GM18951 (cell line): ENCODE data around the gene ASF1B.
A peak's percentile ranks its signal among the peaks of the same experiment; 100 is the strongest.

Source experiments
- POLR2A ChIP-seq: IDR thresholded peaks from 4 replicates; pipeline ENCODE4 v1.6.1; 2011; ENCODE audit warnings: mild to moderate bottlenecking; ENCODE audit not compliant: insufficient read length, insufficient read depth; ENCODE audit errors: extremely low read depth
- in situ Hi-C: fragments of 300-500 bp; cut with MboI; formaldehyde crosslinking; loops from one replicate; pipeline ENCODE4 v1.12.0; 2022; ENCODE audit warnings: low sequenced_read_pairs, mixed read lengths, inconsistent platforms; ENCODE audit not compliant: unreplicated experiment

Gene ASF1B

DNA sequence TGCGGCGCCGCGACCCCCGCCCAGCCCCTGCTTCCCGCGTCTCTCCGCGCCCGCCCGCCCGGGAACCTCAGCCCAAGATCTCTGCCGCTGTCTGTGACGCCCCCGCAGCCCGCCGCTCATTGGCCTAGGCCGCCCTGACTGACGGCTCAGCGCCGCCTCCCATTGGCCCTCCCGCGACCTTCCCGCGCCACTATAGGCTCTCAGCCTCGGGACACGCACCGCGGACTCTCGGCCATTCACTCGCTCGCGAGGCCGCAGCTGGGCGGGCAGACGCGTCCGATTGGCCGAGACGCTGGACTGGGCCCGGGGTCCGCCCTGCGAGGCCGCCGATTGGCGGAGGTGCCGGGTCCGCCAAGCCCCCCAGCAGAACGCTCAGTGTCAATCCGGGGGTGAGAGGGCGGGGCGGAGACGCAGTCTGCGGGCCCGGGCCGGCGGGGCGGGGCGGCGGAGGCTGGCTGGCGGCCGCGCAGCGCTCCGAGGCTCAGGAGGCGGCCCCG lies 18.7 kb downstream of the ASF1B start, which contains the start of gene PRKACA:
PRKACA (minus strand) TSS at position 95 of the 497 bp plus-strand sequence. CDS start 215 bp downstream, outside the sequence.
- in situ Hi-C loops = no loop called here
- TF ChIP-seq POLR2A = peak; percentile 4

DNA sequence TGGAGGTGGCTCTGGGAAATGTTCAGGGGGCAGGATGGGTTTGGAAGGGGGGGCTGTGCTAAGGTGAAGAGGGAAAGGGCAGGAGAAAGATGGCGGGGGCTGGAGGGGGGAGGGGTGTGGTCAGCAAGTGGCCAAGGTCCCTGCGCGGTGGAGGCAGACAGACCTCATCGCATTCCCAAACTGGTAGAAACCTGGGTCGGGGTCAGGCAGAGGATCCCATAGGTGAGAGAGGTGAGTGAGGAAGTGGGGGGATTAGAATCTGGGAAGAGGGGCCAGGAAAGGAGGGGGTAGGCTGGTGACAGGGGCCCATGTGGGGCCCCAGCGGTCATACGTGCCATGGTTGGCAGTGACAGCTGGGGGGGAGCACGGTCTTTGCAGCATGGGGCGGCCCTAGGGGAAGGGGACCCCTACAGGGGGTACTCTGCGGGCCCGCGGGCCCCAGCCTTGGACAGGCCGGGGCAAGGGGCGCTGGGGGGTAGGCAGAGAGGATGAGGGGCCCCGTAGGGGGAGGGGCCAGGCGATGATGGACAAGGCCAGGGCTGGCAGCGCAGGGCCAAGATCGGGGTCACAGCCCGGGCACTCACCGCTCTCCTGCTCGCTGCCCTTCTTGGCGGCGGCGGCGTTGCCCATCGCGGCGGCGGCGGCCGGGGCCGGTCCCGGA lies 19.3 kb downstream of the ASF1B start:
- in situ Hi-C loops = no loop called here
- TF ChIP-seq POLR2A = no peak

DNA sequence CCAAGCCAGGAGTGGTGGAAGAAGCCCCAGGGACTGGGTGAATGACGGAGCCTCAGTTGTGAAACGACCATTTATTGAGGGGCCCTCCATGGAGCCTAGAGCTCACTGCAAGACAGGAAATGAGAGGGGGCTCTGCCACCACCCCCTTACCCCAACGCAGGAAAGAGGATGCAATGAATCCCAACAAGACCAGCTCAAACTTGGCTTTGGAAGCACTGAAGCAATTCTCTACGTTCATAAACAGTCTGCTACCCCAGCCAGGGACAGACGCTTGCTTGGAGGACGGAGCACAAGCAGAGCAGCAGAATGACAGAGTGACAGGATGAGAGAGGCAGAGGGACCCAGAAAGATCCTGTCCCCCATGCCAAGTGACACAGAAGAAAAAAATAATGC lies 19.9 kb downstream of the ASF1B start:
- in situ Hi-C loops = no loop called here
- no peak for TF ChIP-seq POLR2A

DNA sequence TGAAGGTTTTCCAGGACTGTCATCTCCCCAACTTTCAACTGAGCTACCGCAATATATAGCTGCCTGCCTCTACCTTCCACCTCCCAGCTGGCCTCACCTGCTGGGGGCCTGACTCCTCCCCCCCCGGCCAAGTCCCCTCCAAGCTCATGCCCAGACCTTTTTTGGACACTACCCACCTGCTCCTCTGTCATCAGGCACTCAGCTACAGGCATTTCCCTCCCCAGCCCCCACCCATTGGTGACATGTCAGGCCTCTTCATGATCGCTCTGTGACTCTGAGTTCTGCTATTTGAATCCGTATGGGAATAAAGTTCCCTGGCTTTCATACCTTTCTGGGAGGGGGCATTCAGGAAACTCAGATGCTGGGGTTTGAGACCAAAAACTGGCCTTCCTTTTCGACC lies 20.6 kb downstream of the ASF1B start:
- in situ Hi-C loops = no loop called here
- TF ChIP-seq POLR2A = no peak

DNA sequence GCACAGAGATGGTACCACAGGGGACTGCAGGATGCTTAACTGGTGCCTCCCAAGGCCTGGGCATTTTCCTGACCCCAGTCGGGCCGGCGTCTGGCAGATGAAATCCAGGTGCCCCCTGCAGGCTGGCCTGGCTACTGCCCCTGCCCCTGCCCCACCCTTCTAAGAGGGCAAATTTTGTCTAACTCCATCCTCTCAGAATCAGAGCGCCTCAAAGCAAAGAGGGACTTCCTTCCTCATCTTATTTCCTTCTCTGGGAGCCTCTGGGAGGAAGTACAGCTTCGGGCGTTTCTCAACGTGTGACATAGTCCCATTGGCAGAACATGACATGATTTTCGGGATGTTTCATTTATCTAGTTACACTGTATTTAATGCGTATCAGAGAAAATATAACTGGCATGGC lies 21.5 kb downstream of the ASF1B start:
- in situ Hi-C loops = no loop called here
- TF ChIP-seq POLR2A = no peak

DNA sequence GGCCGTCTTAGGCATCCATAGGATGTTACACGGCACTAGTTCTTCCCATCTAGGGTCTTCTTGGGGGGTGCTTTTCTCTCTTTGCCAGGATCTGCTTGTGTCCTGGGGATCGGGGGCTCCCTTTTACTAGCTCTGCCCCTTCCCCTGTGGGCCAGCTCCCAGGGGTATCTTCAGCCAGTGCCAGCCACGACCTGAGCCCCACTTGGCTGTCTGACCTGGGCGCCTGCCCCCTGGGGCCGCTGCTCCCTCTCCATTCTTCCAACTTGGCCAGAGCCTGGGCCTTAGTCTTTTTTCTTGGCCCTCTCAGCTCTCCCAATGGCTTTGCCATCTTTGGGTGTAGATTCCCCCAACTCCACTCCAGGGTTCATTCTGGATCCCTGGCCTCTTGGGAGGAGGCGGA lies 21.9 kb downstream of the ASF1B start:
- in situ Hi-C loops = no loop called here

DNA sequence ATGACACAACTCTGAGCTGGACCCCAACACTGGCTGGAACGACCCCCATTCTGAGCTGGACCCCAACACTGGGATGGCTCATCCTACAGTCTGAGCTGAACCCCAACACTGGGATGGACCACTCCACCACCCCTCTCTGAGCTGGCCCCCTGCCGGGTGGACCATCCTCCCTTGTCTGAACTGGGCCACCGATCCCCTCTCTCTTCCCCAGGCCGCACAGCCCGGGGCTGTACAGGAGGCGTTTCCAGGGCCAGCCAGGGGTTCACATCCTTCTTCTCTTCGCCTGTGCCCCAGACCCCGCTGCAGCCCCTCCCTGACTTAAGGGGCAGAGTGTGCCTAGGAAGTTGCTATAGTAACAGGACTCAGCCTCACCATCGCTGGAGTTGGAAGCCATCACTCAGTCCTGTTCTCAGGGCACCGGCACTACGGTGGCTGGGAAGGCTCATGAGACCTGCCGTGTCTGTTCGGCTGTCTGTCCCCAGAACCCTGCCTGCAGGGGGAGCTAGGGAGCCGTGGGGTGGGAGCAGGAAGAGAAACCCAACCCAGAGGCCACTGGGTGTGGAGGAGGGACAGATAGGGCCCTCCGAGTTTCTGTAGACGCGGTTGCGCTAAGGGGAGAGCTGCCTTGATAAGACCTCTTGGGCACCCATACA lies 22.5 kb downstream of the ASF1B start:
- TF ChIP-seq POLR2A = no peak
- in situ Hi-C loops = no loop called here

More for the DNA sequence above, 21.9 kb downstream of the ASF1B start:
- TF ChIP-seq POLR2A = no peak

DNA sequence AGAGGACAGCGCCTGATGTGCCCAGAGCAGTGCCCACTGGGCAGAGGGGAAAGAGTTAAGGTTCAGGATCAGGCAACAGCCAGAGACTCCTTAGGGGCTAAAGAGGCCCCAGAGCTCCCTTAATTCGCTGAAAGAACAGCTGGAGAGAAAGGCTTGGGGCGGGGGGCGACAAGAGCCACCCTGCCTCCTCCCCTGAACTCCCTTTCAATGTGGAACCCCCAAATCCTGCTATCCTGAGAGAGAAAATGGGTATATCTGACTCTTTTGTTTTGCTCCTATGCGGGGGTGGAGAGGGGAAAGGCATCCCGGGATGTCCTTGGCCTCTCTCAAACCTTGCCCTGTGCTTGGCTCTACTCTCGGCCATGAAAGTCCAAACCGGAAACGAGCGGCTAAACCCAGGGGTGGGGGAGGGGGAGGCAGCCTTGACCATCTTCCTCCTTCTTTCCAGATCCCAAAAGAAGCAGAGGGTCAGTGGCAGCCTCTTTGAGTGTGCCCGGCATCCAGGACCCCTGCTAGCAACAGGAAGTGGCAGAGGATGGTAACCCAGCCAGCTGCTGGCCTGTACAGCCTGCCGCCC lies 23.5 kb downstream of the ASF1B start:
- in situ Hi-C loops = no loop called here
- no peak for TF ChIP-seq POLR2A

DNA sequence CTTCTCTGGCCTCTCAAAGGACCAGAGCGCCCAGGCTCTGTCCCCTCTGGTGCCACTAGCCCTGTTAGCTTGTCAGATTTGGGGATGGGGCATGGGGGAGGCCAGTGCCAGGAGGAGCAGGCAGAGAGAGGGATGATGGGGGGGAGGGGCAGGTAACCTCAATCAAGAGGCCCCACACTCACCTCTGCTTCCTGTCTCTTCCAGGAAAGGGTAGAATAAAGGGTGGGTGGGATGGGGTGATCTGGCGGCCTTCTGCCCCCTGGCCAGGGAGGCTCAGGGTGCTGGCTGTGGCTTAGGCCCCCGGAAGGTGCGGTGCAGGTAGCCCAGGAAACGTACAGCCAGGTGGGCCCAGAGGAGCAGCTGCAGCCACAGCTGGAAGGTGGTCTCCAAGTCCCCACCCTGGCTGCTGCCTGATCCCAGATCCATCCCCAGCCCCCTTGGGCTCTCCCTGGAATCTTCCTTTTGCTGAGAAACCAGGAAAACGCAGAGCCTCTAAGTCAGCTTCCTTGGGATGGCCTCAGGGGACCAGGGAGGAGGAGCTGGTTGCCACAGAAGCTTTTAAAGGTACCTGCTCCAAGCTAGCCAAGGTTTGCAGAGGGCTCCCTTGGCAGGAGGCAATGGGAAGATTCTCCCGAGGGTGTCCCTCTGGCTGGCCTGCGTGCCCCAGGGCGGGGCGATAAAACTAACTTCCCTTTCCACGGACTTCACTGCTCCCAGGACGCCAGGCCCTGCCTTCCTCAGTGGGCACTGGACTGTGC lies 24.2 kb downstream of the ASF1B start:
- no peak for TF ChIP-seq POLR2A
- in situ Hi-C loops = no loop called here

DNA sequence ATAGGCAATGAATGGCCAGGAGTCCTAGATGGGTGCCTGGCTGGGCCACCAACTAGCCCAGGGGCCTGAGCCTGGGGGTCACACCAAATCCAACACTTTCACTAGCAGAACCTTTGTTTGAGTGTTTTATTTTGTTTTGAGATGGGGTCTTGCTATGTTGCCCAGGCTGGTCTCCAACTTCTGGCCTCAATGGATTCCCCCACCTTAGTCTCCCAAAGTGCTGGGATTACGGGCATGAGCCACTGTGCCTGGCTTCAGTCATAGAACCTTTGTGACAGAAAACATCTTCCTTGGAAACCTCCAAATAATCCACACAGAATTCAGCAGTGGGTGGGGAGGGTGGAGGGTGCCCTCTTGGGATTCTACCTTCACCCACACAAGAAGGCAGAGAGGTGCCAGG lies 24.9 kb downstream of the ASF1B start:
- TF ChIP-seq POLR2A = no peak

DNA sequence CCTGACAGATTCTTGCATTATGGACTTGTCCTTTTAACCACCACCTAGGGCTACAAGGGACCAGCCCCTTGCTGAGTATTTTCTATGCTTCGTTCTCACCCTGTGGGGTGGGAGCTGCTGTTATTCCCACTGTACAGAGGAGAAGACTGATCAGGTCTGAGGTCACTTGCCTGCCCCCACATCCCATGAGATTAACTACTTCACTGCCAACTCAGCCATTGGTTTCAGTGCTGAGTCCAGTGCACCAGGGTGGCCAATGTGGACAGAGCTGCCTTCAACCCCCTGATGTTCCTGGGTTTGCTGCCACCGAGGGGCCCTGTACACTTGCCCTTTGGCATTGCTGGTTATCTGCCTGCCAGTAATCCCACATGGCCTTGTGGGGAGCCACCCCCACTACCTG lies 25.7 kb downstream of the ASF1B start:
- TF ChIP-seq POLR2A = no peak
- in situ Hi-C loops = no loop called here

More for the DNA sequence above, 24.9 kb downstream of the ASF1B start:
- in situ Hi-C loops = no loop called here

DNA sequence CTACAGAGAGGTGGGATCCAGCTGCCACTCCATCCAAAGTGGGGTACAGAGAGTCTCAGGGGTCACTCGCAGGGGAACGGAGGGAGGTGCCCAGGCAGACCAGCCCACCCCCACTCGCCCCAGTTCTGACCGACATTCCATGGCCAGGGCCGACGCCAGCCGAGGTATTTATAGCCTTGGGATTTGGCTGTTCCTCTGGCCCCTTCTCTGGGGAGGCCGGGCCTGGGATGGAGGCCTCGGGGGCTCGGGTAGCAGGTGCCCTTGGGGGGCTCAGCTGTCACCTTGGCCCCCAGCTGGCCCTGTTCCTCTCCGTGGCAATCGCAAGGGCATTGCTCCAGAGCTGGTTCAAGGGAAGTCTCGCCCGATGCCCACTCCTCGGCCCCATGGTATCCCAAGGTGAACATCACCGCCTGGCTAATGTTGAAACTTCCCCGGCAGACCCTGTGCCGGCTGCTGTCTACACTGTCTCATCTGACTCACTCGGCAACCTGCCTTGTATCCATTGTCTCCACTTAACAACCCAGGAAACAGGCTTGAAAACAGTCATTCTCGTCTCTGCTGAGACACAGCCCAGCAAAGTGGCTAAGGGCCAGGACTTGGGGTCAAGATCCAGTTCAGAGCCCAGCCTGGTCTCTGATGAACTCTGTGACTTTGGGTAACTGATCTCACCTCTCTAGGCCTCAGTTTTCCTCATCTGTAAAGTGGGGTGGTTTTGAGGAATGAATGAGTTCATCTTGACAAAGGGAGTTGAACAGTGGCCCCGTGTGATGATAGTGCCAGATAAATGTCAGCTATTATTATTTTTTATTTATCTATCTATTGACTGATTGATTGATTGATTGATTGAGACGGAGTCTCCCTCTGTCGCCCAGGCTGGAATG lies 28.6 kb downstream of the ASF1B start:
- in situ Hi-C loops = no loop called here
- TF ChIP-seq POLR2A = no peak
